Stimulated activated CD4-positive, alpha-beta T cell treated with anti-CD3 and anti-CD28 coated beads, TNF-alpha, amount 100 ng/mL, for 1 hour (primary cell): ENCODE measurements around the gene HCN2.

Experiments
- DNase-seq, 3 donors: peaks; one replicate each; pipeline ENCODE4 v3.0.0-alpha.2; 2020; ENCODE audit warnings: low read depth in 3 of 3, low spot score in 1 of 3

The HCN2 gene

GRCh38 chr19:570937-571565 lies 18.6 kb upstream of the HCN2 start:
- DNase-seq = no peak

- DNase-seq = no peak
Observed at GRCh38 chr19:571566-571974, 18.1 kb upstream of the HCN2 start.

- peak; percentile 94 to 96 (median 96) for DNase-seq
Observed at GRCh38 chr19:572140-572742, 17.4 kb upstream of the HCN2 start, which contains the start of gene BSG. TSS of gene BSG (plus strand) at chr19:572596. CDS start at chr19:572635, 39 bp downstream.

- no peak for DNase-seq
Observed at GRCh38 chr19:572743-573518, 16.8 kb upstream of the HCN2 start.

- DNase-seq = no peak
Observed at GRCh38 chr19:573519-573825, 16.2 kb upstream of the HCN2 start.

- DNase-seq = no peak
Observed at GRCh38 chr19:574658-575526, 14.8 kb upstream of the HCN2 start.

GRCh38 chr19:575527-576506 lies 13.9 kb upstream of the HCN2 start:
- DNase-seq = no peak

GRCh38 chr19:576768-577438 lies 12.8 kb upstream of the HCN2 start:
- no peak for DNase-seq

- DNase-seq = no peak
Observed at GRCh38 chr19:577439-578392, 12.0 kb upstream of the HCN2 start.

GRCh38 chr19:579111-579841 lies 10.4 kb upstream of the HCN2 start:
- no peak for DNase-seq

GRCh38 chr19:579842-580155 lies 9.9 kb upstream of the HCN2 start:
- DNase-seq = no peak

GRCh38 chr19:580274-580835 lies 9.3 kb upstream of the HCN2 start:
- DNase-seq = no peak

GRCh38 chr19:581399-582111 lies 8.1 kb upstream of the HCN2 start:
- DNase-seq = no peak

- no peak for DNase-seq
Observed at GRCh38 chr19:582497-583197, 7.0 kb upstream of the HCN2 start.

GRCh38 chr19:583198-583967 lies 6.3 kb upstream of the HCN2 start:
- DNase-seq = no peak

GRCh38 chr19:583968-584239 lies 5.8 kb upstream of the HCN2 start:
- DNase-seq = no peak
